ENCODE measurements around the gene EML5. TPM values are rescaled to one million over a fixed set of nuclear protein-coding genes. Genes with fewer than 3 reads are reported as not detected.

EML5 gene
- total and polyA plus RNA-seq, 8 donors, result 1.1 to 2.3 (median 1.8) TPM

GRCh38 chr14:88753873-88754272 lies 38.9 kb downstream of the EML5 start:
- Histone ChIP-seq H3K36me3 (no peaks in the 10 kb centered on the region), H3K27ac (no peak overlapping the region), H3K9me3 (no peaks in the 10 kb centered on the region), H3K27me3 (no peaks in the 10 kb centered on the region), H3K4me1 (no peaks in the 10 kb centered on the region), H3K4me3 (no peak overlapping the region)
- no peak for ATAC-seq
- intact Hi-C loops (cut with DNase I), result no loop called here
- TF ChIP-seq CTCF (IDR thresholded peaks at IDR 0.05), result no peak
- DNase-seq, result no peak

GRCh38 chr14:88750945-88751344 lies 41.8 kb downstream of the EML5 start:
- no peak for TF ChIP-seq CTCF (IDR thresholded peaks at IDR 0.05)
- Histone ChIP-seq H3K9me3 (no peaks in the 10 kb centered on the region), H3K27ac (no peak overlapping the region), H3K36me3 (no peaks in the 10 kb centered on the region), H3K27me3 (no peaks in the 10 kb centered on the region), H3K4me3 (no peak overlapping the region), H3K4me1 (no peaks in the 10 kb centered on the region)
- DNase-seq (no peak), ATAC-seq (no peak)
- intact Hi-C loops (cut with DNase I), result no loop called here

GRCh38 chr14:88750413-88750812 lies 42.3 kb downstream of the EML5 start:
- intact Hi-C loops (cut with DNase I), result no loop called here
- Histone ChIP-seq H3K27me3 (no peaks in the 10 kb centered on the region), H3K4me3 (no peak overlapping the region), H3K4me1 (no peaks in the 10 kb centered on the region), H3K9me3 (no peaks in the 10 kb centered on the region), H3K36me3 (no peaks in the 10 kb centered on the region), H3K27ac (no peak overlapping the region)
- DNase-seq (no peak), ATAC-seq (no peak)
- no peak for TF ChIP-seq CTCF (IDR thresholded peaks at IDR 0.05)

GRCh38 chr14:88749139-88749538 lies 43.6 kb downstream of the EML5 start:
- ATAC-seq (no peak), DNase-seq (no peak)
- TF ChIP-seq CTCF (IDR thresholded peaks at IDR 0.05), result no peak
- intact Hi-C loops (cut with DNase I), result no loop called here
- Histone ChIP-seq H3K27ac (no peak overlapping the region), H3K27me3 (no peaks in the 10 kb centered on the region), H3K36me3 (no peaks in the 10 kb centered on the region), H3K4me3 (no peak overlapping the region), H3K9me3 (no peaks in the 10 kb centered on the region), H3K4me1 (no peaks in the 10 kb centered on the region)

GRCh38 chr14:88748288-88748687 lies 44.5 kb downstream of the EML5 start:
- TF ChIP-seq CTCF (IDR thresholded peaks at IDR 0.05), result no peak
- no peak overlapping the region for H3K27ac ChIP-seq
- H3K36me3 ChIP-seq, result no peaks in the 10 kb centered on the region
- no peak overlapping the region for H3K4me3 ChIP-seq
- ATAC-seq (no peak), DNase-seq (no peak)
- intact Hi-C loops (cut with DNase I), result no loop called here
- H3K4me1 ChIP-seq, result no peaks in the 10 kb centered on the region
- no peaks in the 10 kb centered on the region for H3K27me3 ChIP-seq
- H3K9me3 ChIP-seq, result no peaks in the 10 kb centered on the region
